ENCODE data around the gene RNF151. TPM values are rescaled to one million over a fixed set of nuclear protein-coding genes. Genes with fewer than 3 reads are reported as not detected.

RNF151 gene
- polyA plus RNA-seq (not detected in 2 replicates), polyA minus RNA-seq (not detected in 2 replicates)

GRCh38 chr16:1966460-1966859 is at the start of gene RNF151:
Gene RNF151, plus strand, starts transcription at chr16:1966856. Its CDS starts 26 bp downstream, at chr16:1966882.
- Histone ChIP-seq H3K9me3 (ENCODE audit: low read length) (no peaks in the 10 kb centered on the region), H3K27me3 (ENCODE audit: insufficient read depth, low read depth, low read length) (no peaks in the 10 kb centered on the region), H3K9ac (ENCODE audit: low read length) (peak within 1 kb of the TSS; percentile 89), H3F3A (ENCODE audit: insufficient read depth, low read length, poor library complexity, severe bottlenecking) (no peaks in the 10 kb centered on the region), H3K4me3 (ENCODE audit: low read length) (peak within 1 kb of the TSS; percentile 88), H2AFZ (ENCODE audit: low read depth, low read length) (no peak within 1 kb of the TSS), H3K27ac (ENCODE audit: low read length) (peak within 1 kb of the TSS; percentile 80), H3K36me3 (ENCODE audit: insufficient read depth, low read length) (no peaks in the 10 kb centered on the region), H3K4me2 (ENCODE audit: low read length) (peak within 1 kb of the TSS; percentile 80), H3K79me2 (replicated peaks; ENCODE audit: insufficient read depth, low read length) (peaks cover 12% of the 10 kb centered on the region), H3K9me2 (ENCODE audit: insufficient read depth, low read length) (no peaks in the 10 kb centered on the region), H4K20me1 (ENCODE audit: insufficient read depth) (no peaks in the 10 kb centered on the region)
- TF ChIP-seq EP300 (conservative IDR thresholded peaks at IDR 0.05; ENCODE audit: poor library complexity, severe bottlenecking) (no peak), REST (IDR thresholded peaks at IDR 0.05; ENCODE audit: borderline replicate concordance) (no peak), MXI1 (conservative IDR thresholded peaks at IDR 0.05; ENCODE audit: poor library complexity, severe bottlenecking) (no peak), EZH2 (IDR thresholded peaks at IDR 0.05; ENCODE audit: borderline replicate concordance, insufficient read depth, low read length, poor library complexity, severe bottlenecking) (no peak), SMC3 (conservative IDR thresholded peaks at IDR 0.05; ENCODE audit: poor library complexity) (no peak), TAF1 (IDR thresholded peaks at IDR 0.05; ENCODE audit: low read depth) (no peak), POLR2AphosphoS5 (IDR thresholded peaks at IDR 0.05) (no peak), RAD21 (conservative IDR thresholded peaks at IDR 0.05) (no peak), CTCF (IDR thresholded peaks at IDR 0.05; ENCODE audit: poor library complexity, severe bottlenecking) (no peak)

GRCh38 chr16:1917056-1917664 is 49.5 kb upstream of the RNF151 start:
- no peak overlapping the region for H3K4me2 ChIP-seq (ENCODE audit: low read length)
- H3K9ac ChIP-seq (ENCODE audit: low read length), result no peak overlapping the region
- H3K36me3 ChIP-seq (ENCODE audit: insufficient read depth, low read length), result no peaks in the 10 kb centered on the region
- no peaks in the 10 kb centered on the region for H3F3A ChIP-seq (ENCODE audit: insufficient read depth, low read length, poor library complexity, severe bottlenecking)
- peaks cover 61% of the 10 kb centered on the region for H3K27me3 ChIP-seq (ENCODE audit: insufficient read depth, low read depth, low read length)
- TF ChIP-seq TAF1 (IDR thresholded peaks at IDR 0.05; ENCODE audit: low read depth), result no peak
- no peak for TF ChIP-seq POLR2AphosphoS5 (IDR thresholded peaks at IDR 0.05)
- TF ChIP-seq RAD21 (conservative IDR thresholded peaks at IDR 0.05), result no peak
- no peak for TF ChIP-seq EZH2 (IDR thresholded peaks at IDR 0.05; ENCODE audit: borderline replicate concordance, insufficient read depth, low read length, poor library complexity, severe bottlenecking)
- no peak for TF ChIP-seq CTCF (IDR thresholded peaks at IDR 0.05; ENCODE audit: poor library complexity, severe bottlenecking)
- TF ChIP-seq EP300 (conservative IDR thresholded peaks at IDR 0.05; ENCODE audit: poor library complexity, severe bottlenecking), result no peak
- no peak for TF ChIP-seq REST (IDR thresholded peaks at IDR 0.05; ENCODE audit: borderline replicate concordance)
- no peak for TF ChIP-seq SMC3 (conservative IDR thresholded peaks at IDR 0.05; ENCODE audit: poor library complexity)
- no peak for TF ChIP-seq MXI1 (conservative IDR thresholded peaks at IDR 0.05; ENCODE audit: poor library complexity, severe bottlenecking)
- no peak overlapping the region for H2AFZ ChIP-seq (ENCODE audit: low read depth, low read length)
- H3K79me2 ChIP-seq (replicated peaks; ENCODE audit: insufficient read depth, low read length), result no peaks in the 10 kb centered on the region
- no peak overlapping the region for H3K27ac ChIP-seq (ENCODE audit: low read length)
- no peaks in the 10 kb centered on the region for H3K9me2 ChIP-seq (ENCODE audit: insufficient read depth, low read length)
- H4K20me1 ChIP-seq (ENCODE audit: insufficient read depth), result no peaks in the 10 kb centered on the region
- no peaks in the 10 kb centered on the region for H3K9me3 ChIP-seq (ENCODE audit: low read length)
- peak overlapping the region; percentile 47 for H3K4me3 ChIP-seq (ENCODE audit: low read length)

Measured in neural cell (in vitro differentiated cells).